GM19193 (cell line): Measurements from ENCODE around the gene KDM3B.

ENCODE experiments used
- POLR2A ChIP-seq: IDR thresholded peaks from 4 replicates; pipeline ENCODE4 v1.6.1; 2011; ENCODE audit not compliant: insufficient read depth, insufficient read length; ENCODE audit errors: extremely low read depth

KDM3B gene

DNA sequence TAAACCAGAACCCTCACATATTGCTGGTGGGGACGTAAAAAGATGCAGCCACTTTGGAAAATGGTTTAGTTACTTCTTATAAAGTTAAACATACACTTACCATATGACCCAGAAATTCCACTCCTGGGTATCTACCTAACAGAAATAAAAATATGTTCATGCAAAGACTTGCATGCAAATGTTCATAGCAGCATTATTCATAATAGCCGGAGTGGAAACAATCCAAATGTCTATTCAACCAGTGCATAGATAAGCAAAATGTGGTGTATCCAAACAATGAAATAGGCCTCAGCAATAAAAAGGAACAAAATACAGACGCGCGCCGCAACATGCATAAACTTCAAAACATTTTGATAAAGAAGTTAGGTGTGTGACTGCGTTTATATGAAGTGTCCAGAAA, 124.4 kb downstream of the KDM3B start:
- TF ChIP-seq POLR2A, result no peak

DNA sequence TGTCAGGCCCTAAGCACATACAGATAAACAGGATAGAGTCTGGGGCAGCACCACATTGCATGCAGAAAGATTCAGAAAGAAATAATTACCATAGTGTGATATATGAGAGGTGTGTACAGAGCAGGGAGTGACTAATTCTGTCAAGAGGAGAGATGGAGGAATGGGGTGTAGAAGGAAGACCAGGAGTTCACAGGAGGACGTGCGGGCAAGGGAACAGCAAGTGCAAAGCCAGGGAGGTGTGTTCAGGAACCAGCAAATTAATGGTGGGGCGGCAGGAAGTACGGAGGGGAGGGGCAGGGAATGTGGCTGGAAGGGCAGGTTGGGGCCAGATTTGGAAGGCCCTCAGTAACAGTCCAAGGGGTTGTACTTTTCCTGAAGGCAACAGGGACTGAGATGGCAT, 130.2 kb downstream of the KDM3B start:
- no peak for TF ChIP-seq POLR2A
